GM21447 (cell line): ENCODE results near the gene CHMP6.

Source experiments
- ATAC-seq: cut with Tn5 transposase; IDR thresholded peaks from one replicate; pipeline ENCODE4 v1.9.1; 2021; ENCODE audit not compliant: unreplicated experiment

CHMP6 gene

DNA sequence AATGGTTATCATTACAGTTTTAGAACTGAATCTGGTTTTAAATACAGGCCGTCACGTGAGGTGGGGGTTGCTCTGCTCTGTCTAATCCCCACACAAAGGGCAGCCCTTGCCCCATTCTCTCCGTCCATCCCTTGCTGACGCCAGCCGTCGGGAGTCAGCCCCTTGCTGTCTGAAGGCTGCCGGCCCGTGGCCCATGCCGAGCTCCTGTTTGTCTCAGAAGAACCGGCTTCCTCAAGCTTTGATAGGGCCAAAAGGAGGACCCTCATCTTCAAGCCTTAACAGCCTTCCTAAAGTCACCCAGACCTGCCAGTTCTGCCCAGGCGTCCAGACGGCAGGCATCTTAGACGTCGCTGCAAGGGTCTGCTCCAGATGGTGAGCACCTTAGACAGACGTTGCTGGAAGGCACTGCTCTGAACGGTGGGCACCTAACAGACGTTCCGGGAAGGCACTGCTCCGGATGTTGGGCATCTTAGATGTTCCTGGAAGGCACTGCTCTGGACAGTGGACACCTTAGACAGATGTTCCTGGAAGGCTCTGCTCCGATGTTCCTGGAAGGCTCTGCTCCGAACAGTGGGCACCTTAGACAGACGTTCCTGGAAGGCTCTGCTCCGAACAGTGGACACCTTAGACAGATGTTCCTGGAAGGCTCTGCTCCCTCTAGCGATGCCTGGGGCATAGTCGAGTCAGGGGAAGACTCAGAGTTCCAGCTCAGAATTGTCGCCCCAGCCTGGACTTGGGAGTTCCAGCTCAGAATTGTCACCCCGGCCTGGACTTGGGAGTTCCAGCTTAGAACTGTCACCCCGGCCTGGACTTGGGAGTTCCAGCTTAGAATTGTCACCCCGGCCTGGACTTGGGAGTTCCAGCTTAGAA lies 35.1 kb upstream of the CHMP6 start:
- ATAC-seq, result no peak

DNA sequence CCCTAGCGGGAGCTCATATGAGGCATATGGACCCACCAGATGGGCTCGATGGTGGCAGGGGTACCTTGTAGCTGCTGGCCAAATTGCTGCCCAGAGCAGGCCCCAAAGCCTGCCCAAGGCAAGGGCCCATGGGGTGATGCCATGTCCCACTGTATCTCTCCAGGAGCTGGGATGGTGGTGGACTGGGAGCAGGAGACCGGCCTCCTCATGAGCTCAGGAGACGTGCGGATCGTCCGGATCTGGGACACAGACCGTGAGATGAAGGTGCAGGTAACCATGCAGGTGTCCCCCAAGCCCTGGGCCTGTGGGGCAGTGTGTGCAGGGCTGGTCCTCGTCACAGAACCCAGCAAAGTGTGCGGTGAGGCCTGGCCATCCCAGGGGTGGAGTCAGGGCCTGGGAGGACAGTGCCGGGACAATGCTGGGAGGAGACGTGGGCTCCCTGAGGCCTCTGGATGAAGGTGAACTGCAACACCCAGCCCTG lies 34.1 kb upstream of the CHMP6 start:
- ATAC-seq, result no peak

DNA sequence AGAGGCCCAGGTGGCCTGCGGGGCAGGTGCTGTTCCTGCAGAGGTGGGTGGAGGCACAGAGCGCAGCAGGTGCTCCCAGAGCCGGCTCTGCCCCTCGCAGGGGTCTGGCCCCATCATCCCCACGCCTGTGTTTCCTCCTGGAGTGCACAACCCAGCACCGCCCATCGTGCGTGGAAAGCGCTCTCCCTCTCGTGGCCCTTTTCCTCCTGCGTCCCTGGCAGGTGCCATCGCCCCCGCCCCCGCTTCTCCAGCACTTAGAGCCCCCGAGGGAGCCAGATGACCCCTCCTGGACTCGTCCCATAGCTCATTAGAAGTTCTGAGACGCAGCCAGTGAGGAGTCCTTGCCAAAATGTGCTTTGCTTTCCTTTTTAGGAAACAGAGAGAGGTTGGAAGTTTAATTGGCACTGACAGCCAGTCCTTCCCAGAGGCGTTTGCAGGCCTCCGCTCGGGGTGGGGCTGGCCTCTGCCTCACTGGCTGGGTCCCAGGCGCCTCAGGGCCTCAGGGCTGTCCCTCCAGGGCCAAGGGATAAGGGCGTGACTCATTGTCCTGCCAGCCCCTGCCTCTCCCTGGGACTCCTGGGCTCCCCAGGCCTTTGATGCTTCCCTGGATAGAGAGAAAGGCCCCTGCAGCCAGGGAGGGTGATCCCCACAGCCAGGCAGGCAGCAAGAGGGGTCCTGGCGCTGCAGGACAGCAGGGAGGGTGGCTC lies 32.2 kb upstream of the CHMP6 start:
- ATAC-seq, result no peak

DNA sequence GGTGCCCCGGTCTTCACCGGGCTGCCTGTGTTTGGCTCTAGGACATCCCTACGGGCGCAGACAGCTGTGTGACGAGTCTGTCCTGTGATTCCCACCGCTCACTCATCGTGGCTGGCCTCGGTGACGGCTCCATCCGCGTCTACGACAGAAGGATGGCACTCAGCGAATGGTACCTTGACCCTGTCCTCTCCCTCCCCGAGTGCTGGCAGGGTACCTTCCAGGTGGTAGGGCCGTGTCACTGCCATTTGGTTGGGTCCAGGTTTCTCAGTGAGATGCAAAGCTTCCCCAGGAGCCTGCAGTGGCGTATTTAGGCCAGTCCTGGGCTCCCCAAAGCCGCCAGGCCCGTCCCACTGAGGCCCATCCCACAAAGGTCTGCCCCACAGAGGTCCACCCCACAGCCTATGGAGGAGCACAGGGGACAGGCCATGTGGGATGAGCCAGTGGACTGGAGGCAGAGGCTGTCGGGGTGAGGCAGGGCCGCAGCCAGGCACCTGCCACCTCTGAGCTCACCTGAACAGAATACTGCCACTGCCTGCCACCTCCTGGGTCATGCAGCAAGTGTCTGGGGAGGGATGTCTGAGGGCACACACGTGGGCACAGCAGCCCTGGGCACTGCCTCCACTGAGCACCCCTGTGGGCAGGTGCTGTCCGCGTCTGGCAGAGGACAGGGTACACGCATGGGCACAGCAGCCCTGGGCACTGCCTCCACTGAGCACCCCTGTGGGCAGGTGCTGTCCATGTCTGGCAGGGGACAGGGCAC lies 31.4 kb upstream of the CHMP6 start:
- ATAC-seq, result no peak

DNA sequence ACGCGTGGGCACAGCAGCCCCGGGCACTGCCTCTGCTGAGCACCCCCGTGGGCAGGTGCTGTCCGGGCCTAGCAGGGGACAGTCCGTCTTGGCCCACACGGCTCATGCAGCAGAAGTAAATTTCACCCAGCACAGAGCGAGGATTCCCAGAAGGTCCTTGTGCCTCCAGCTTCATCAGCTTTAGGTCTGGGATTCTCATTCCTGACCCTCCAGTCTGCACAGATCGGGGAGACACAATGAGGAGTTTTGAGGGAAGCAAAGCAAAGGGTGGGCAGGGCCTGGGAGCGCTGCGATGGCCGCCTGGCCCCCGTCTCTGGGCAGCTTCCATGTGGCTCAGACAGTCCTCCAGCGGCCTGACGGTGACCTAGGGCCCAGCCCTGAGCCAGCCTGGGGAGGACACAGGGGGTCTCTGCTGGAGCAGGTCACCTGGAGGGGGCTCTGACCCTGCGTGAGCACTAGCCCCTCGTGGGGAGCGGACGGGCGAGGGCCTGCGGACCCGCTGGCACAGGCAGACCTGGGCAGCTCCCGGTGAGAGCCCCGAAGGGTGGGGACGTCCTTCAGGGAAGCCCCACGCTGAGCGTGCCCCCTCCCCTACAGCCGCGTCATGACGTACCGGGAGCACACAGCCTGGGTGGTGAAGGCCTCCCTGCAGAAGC lies 30.7 kb upstream of the CHMP6 start:
- no peak for ATAC-seq

DNA sequence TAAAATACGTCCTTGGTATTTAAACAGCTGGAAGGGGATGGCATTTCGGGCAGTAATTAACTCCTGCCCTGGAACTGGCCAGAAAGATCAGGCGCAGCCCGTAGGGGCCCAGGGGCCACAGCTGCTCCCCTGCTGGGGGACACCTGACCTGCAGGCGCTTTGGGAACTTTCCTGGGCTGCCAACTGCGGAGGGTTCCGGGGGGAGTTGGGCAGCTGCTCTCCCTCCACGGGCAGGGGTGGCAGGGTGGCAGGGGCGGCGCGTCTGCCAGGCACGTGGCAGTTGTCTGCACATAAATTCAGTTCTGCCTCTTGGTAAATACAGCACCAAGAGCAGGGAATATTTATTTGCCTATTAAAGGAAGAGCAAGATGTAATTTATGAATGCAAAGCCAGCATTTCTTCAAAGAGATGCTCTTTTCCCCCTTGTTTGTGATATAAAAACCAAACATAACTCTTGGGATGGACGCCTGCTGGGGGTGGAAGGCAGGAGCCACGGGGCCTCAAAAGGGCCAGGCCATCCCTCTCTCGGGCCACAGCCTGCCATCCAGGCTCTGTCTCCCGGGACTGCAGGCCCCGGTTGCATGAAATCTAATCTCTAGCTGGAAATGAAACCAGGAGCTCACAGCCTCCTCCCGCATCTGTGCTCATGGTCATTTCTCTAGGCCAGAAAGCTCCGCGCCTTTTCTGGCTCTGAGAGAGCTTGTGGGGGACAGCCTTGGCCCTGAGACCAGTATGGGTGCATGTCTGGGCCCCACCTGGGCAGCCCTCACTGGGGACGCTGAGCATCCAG lies 29.9 kb upstream of the CHMP6 start:
- ATAC-seq, result no peak

DNA sequence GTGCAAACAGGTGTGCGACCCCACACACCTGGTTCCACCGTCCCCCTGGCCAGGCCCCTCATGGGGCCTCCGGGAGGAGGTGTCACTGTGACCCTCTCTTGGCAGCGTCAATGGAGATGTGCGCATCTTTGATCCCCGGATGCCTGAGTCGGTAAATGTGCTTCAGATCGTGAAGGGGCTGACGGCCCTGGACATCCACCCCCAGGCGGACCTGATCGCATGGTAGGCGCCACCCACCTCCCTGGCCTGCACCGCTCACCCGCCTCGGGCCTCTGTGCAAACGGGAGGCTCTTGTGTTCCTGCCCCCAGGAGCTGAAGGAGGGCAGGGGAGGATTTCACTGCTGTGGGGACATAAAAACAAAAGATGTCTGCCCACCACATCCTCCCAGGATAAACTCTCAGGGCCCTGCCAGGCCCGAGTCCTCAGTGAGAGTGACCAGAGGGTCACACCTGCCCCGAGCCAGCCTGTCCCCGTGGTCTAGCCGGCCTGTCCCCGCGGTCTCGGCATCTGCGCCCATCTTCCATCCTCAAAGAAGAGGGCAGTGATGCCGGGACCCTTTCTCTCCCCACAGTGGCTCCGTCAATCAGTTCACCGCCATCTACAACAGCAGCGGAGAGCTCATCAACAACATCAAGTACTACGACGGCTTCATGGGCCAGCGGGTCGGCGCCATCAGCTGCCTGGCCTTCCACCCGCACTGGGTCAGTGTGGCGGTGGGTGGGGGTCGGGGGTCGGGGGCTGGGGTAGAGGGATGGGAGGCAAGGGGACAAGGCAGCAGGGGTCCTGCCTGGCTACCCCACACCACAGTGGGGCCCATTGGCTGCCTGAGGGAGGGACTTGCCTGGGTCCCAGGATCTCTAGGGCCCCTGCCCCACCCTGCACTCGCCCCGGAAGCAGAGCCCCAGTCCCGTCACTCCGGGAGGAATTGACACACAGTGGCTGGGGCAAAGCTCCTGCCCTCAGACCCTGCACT lies 29.0 kb upstream of the CHMP6 start:
- no peak for ATAC-seq

DNA sequence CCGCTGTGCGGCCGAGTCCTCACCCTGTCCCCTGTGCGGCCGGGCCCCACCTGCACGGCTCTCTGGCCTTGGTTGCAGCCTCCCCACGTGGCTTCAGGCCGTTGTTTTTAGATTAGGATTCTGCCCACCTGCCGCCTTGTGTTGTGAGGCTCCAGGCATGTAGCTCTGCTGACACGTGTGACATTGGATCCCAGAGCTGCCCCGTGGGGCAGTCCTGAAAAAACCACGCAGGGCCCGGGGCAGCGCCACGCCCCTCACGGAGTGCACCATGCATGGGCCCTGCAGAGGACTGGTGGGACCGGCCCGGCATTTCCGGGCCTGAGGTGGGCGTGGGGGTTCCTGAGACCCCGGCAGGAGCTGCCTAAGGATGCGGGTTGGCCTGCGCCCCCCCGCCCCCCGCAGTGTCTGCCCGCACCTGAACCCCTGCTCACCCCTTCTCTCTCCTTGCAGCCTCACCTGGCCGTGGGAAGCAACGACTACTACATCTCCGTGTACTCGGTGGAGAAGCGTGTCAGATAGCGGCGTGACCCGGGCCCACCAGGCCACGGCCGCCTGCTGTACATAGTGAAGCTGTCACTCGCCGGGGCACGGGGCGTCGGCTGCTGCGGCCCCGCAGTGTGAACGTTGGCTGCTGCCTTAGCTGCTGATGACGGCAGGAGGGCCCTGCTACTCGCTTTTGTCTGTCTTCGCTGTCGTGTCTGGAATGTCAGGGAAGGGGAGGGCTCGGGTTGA lies 27.7 kb upstream of the CHMP6 start:
- ATAC-seq, result no peak

DNA sequence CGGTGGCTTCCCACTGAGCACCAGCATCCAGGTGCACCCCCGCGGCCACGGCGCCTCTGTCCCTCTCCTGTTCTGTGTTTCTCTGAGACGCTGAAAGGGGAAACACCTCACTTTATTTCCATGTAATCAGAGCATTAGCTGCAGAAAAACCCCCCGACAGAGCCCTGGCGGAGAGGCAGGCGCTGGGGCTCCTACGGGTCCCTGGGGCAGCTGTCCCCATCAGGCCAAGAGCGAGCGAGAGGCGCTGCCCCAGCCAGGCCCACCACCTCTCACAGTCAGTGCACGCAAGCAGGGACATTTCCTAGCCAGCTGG lies 27.1 kb upstream of the CHMP6 start:
- ATAC-seq, result no peak

DNA sequence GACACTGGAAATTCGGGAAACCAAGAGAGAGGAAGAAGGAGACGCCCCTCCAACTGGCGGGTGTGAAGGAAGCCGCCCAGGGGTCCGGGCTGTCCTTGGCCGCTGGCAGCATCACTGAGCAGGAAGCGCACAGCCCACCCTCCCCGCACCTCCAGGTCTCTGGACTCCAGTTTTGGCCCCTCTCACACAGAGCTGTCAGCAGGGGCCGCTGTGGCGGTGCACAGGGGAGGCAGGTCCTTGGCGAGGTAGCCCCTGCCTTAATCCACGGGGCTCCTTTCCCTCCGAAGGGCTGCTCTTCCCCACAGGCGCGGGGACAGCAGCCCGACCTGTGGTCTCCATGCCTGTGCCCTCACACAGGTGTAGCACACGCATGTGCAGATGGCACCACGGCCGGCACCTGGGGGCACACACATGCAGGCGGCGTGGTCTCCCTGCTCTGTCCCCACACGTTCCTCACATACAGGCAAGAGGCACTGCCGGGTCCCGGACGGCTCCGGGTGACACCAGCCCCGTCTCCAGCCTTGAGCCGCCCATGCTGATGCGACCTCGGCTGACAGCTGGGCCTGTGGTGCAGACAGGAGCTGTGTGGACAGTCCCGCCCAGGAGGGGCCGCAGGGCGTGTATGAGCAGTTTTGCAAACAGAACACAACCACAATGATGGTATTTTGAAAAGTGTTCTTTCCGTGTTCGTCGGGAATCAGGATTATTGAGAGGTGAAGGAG lies 26.6 kb upstream of the CHMP6 start:
- no peak for ATAC-seq

DNA sequence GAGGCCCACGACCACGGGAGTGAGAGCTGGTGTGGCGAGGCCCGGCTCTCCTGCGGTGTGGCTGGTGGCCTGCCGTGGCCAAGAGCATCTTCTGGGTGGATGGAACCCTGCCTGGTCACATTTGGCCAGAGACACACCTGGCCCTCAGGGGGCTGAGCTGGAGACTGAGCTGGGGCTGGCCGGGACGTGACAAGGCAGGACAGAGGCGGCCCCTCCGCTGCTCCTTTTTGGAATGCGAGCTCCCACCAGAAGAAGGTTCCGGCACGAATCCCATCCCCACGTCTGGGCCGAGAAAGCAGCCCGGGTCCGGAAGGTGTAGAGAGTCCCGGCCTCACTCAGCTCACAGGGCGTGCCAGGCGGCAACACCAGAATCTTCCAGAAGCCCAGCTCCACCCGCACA lies 26.0 kb upstream of the CHMP6 start:
- ATAC-seq, result no peak

DNA sequence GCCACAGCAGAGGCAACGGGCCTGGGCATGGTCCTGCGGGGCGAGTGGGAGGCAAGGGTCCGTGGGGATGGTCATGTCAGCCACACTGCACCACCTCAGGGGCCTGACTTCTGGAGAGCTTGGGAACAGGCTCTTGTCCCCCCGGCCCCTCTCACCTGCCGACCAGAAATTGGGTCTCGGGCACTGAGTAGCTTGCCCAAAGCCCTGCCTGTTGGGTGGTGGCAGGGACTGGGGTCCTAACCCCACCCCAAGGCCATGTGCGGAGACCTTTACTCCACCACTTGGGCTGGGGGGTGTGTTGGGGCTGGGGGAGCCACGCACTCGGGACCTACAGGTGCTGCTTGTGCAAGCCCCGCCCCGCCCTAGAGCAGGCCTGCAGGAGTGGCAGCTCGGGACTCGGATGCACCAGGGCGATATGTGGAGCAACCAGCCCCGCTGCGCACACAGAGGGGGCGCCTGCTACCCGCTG lies 24.2 kb upstream of the CHMP6 start:
- no peak for ATAC-seq

DNA sequence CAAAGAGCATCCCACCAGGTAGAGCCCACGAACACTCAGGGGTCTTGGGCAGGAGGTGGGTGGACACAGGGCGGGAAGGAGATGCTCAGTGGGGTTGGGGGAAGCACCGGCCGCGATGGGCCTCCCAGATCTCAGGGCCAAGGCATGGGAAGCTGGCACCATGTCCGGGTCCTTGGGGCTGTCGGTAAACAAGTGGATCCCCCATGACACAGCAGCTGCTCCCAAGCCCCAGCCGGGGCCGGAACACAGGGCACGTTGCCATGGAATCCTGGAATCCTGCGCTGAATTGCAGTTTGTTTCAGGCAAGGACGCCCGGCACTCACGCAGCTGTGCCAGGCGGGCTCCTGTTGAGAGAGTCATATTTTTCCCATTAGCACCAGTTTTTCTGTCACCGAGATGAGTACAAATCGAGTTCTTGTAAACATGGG lies 23.0 kb upstream of the CHMP6 start:
- no peak for ATAC-seq

DNA sequence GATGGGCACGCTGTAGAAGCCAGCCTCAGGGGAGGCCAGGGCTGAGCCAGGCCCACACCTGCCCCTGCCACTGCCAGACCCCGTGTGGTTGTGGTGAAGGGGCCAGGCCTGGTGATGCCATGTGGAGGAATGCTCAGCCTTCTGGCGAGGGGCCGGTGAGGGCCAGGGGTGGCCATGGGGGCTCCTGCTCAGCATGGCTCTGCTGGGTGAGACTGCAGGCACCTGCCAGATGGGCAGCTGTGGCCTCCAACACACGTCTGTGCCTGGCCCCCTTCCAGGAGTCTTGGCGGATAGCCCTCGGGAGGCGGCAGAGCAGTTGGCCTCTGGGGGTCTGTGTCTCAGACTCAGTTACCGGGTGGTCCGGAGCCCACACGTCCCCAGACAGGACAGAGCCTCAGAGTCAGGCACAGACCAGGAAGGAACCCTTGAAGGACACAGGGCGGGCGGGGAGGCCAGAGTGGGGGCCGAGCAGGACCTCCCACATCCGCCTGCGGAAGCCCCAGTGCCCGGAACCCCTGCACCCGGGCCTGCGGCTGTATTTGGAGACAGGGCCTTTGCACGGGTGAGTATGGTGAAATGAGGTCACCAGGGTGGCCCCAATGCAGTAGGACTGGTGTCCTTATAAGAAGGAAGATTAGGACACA lies 22.5 kb upstream of the CHMP6 start:
- no peak for ATAC-seq

DNA sequence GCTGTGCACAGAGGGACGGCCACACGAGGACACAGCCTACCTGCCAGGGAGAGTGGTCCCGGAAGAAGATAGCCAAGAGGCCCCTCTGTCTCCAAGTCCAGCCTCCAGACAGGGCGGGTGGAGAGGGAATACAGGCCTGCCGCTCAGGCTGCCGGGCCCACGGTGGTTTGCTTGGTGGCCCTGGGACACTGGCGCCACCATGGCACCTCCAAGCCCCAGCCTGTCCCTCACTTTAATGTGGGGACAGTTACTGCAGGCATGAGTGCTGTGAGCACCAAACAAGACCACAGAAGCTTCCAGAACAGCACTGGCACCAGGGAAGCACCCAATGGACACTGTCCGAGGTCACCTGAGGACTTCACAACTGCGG lies 22.0 kb upstream of the CHMP6 start:
- no peak for ATAC-seq

DNA sequence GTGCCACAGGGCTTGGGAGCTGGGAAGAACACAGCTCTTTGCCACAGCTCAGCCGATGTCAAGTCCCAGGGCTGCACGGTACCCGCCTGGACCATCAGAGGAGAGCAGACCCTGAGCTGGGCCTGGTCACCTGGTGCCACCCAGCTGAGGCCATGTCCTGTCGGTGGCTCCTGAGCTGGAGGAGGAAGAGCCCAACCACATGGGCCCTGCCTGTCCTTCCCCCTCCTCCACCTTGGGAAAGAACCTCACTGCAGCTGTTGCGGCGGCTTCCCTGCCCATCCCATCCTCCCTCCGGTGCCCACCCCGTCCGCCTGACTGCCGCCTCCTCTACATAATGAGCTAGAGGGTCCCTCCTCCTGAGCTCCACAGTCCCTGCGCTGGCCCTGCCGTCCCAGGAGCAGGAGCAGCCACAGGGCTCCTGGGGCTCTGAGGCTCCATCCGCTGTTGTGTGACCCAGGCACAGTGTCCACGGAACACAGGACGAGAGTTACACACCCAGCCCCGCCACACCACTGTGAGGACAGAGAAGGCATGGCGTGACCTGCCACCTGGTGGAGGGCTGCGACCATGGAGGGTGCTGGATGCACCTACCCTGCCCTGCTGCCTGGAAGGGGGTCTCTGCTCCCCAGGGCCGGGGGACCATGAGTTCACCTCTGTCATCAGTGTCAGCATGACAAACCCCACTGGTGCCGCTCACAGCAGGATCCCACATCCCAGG lies 21.4 kb upstream of the CHMP6 start:
- ATAC-seq, result no peak
